ENCODE data around the gene SLC6A13.
"Not testable (repeated sequence)": the region's sequence is repeated elsewhere in the genome, so short reads cannot be mapped to it uniquely, and the experiment has no call there.

Gene SLC6A13

DNA sequence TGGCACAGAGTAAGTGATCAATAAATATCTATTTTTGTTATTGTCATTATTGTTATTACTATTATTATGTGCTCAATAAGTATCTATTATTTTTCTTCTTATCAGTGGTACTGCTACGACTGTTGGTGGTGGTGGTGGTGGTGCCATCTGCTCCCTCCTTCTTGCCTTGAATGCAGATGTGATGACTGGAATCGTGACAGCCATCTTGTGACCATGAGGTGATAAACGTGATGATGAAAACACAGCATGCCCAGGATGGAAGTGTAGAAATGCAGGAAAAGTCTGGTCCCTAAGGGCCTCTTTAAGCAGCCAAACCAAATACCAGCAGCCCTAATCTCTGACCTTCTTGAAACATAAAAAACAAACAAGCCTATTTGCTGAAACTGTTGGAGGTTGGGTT, 71.1 kb downstream of the SLC6A13 start:
- Histone ChIP-seq H3K4me3 (no peak overlapping the region), H3K27ac (no peak overlapping the region)
- DNase-seq (ENCODE audit: low spot score) = no peak
- no peak for TF ChIP-seq CTCF (IDR thresholded peaks at IDR 0.05)

- no peak for TF ChIP-seq CTCF (IDR thresholded peaks at IDR 0.05)
- DNase-seq (ENCODE audit: low spot score) = no peak
- Histone ChIP-seq H3K4me3 (no peak overlapping the region), H3K27ac (no peak overlapping the region)
These were observed 71.8 kb downstream of the SLC6A13 start for GRCh38 chr12:190881-191280.

DNA sequence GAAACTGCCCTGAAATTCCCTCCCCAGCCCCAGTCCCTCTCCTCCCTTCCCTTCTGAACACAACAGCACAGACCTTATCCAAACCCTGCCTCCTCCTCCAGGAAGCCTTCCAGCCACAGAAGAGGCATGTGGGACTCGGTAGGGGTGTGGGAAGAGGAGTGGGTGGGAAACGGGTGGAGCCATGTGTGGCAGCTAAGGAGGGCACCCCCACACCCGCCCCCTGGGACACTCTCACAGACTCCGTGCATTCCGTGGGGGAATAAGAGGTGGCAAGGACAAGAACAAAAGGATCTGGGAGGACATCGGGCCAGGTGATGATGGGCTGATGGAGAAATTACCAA, 73.0 kb downstream of the SLC6A13 start:
- Histone ChIP-seq H3K27ac (no peak overlapping the region), H3K4me3 (peak overlapping the region; percentile 78)
- DNase-seq (ENCODE audit: low spot score) = no peak
- no peak for TF ChIP-seq CTCF (IDR thresholded peaks at IDR 0.05)

GRCh38 chr12:188910-189621, 73.6 kb downstream of the SLC6A13 start:
- no peak for DNase-seq (ENCODE audit: low spot score)
- peak; percentile 64 for TF ChIP-seq CTCF (IDR thresholded peaks at IDR 0.05)
- Histone ChIP-seq H3K27ac (no peak overlapping the region), H3K4me3 (peak overlapping the region; percentile 78)

DNA sequence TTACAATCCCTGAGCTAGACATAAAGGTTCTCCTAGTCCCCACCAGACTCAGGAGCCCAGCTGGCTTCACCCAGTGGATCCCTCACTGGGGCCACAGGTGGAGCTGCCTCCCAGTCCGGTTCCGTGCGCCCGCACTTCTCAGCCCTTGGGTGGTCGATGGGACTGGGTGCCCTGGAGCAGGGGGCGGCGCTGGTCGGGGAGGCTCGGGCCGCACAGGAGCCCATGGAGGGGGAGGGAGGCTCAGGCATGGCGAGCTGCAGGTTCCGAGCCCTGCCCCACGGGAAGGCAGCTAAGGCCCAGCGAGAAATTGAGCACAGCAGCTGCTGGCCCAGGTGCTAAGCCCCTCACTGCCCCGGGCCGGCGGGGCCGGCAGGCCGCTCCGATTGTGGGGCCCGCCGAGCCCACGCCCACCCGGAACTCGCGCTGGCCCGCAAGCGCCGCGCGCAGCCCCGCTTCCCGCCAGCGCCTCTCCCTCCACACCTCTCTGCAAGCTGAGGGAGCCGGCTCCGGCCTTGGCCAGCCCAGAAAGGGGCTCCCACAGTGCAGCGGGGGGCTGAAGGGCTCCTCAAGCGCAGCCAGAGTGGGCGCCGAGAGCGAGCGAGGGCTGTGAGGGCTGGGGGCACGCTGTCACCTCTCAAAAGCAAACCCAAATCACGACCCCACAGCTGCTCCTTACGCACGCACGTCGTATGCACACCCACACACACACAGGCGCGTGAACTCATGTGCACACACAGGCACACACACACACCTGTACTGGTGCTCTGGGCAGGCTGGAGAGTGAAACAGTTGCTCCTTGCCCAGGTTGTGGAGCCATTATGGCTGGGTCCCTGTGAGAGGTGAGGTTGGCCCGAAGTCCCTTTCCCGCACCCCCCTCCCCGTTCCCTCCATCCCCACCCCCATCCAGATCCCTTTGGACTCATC, 74.4 kb downstream of the SLC6A13 start:
- peak overlapping the region; percentile 78 for H3K4me3 ChIP-seq
- not testable (repeated sequence) for DNase-seq (ENCODE audit: low spot score); H3K27ac ChIP-seq

- no peak for DNase-seq (ENCODE audit: low spot score)
- H3K4me3 ChIP-seq = no peak overlapping the region
- TF ChIP-seq CTCF (IDR thresholded peaks at IDR 0.05) = no peak
- no peak overlapping the region for H3K27ac ChIP-seq
These were observed 76.5 kb downstream of the SLC6A13 start for GRCh38 chr12:186006-186625.

GRCh38 chr12:185576-185955, 77.1 kb downstream of the SLC6A13 start:
- Histone ChIP-seq H3K4me3 (no peak overlapping the region), H3K27ac (no peak overlapping the region)
- DNase-seq (ENCODE audit: low spot score) = no peak
- TF ChIP-seq CTCF (IDR thresholded peaks at IDR 0.05) = no peak

All from coronary artery (tissue), 2 donors.